GM21529 (cell line): ENCODE results near the gene NEURL1.
"Not testable (repeated sequence)": the region's sequence is repeated elsewhere in the genome, so short reads cannot be mapped to it uniquely, and the experiment has no call there.

Experiments
- ATAC-seq: cut with Tn5 transposase; IDR thresholded peaks from one replicate; pipeline ENCODE4 v1.9.1; 2021; ENCODE audit not compliant: unreplicated experiment

Gene NEURL1

GRCh38 chr10:103513380-103514060, 20.0 kb downstream of the NEURL1 start:
- no peak for ATAC-seq

- ATAC-seq, result no peak
Measured at GRCh38 chr10:103514244-103514643, 20.7 kb downstream of the NEURL1 start.

- no peak for ATAC-seq
Measured at GRCh38 chr10:103517234-103518085, 24.0 kb downstream of the NEURL1 start.

GRCh38 chr10:103519798-103520197, 26.3 kb downstream of the NEURL1 start:
- ATAC-seq, result no peak

GRCh38 chr10:103522006-103522405, 28.5 kb downstream of the NEURL1 start:
- ATAC-seq, result not testable (repeated sequence)

GRCh38 chr10:103523683-103524082, 30.2 kb downstream of the NEURL1 start:
- ATAC-seq, result no peak

GRCh38 chr10:103525901-103526300, 32.4 kb downstream of the NEURL1 start:
- ATAC-seq, result no peak

- not testable (repeated sequence) for ATAC-seq
Measured at GRCh38 chr10:103527476-103527875, 34.0 kb downstream of the NEURL1 start.

- no peak for ATAC-seq
Measured at GRCh38 chr10:103528549-103528948, 35.0 kb downstream of the NEURL1 start.

GRCh38 chr10:103529539-103529938, 36.0 kb downstream of the NEURL1 start:
- no peak for ATAC-seq

- no peak for ATAC-seq
Measured at GRCh38 chr10:103533827-103534226, 40.3 kb downstream of the NEURL1 start.

- no peak for ATAC-seq
Measured at GRCh38 chr10:103534621-103535498, 41.4 kb downstream of the NEURL1 start.

- ATAC-seq, result no peak
Measured at GRCh38 chr10:103535595-103535994, 42.1 kb downstream of the NEURL1 start.

- no peak for ATAC-seq
Measured at GRCh38 chr10:103539751-103540150, 46.2 kb downstream of the NEURL1 start.

GRCh38 chr10:103540722-103541121, 47.2 kb downstream of the NEURL1 start:
- ATAC-seq, result no peak

GRCh38 chr10:103541616-103542015, 48.1 kb downstream of the NEURL1 start:
- ATAC-seq, result no peak

GRCh38 chr10:103542764-103543616, 49.5 kb downstream of the NEURL1 start:
- peak; percentile 54 for ATAC-seq

GRCh38 chr10:103543617-103544525, 50.4 kb downstream of the NEURL1 start:
- ATAC-seq, result no peak

GRCh38 chr10:103544657-103545310, 51.3 kb downstream of the NEURL1 start:
- ATAC-seq, result no peak
